Measurements from ENCODE around the gene PDE8B. TPM values are rescaled to one million over a fixed set of nuclear protein-coding genes. Genes with fewer than 3 reads are reported as not detected.

Gene PDE8B
- total RNA-seq, 3 donors from 2014 or later, result 4.9 to 57.1 (median 8.6) TPM

- Histone ChIP-seq H3K4me1 (no peaks in the 10 kb centered on the region), H3K36me3 (no peaks in the 10 kb centered on the region), H3K9me3 (peaks cover 0 to 5% of the 10 kb centered on the region in 2 donors), H3K4me3 (no peak overlapping the region), H3K27ac (no peak overlapping the region), H3K27me3 (no peaks in the 10 kb centered on the region)
- intact Hi-C loops (cut with DNase I; ENCODE audit: low total_unique reads), result no loop called here
- TF ChIP-seq POLR2A (IDR thresholded peaks at IDR 0.05) (no peak), CTCF (IDR thresholded peaks at IDR 0.05) (no peak), POLR2AphosphoS5 (IDR thresholded peaks at IDR 0.05) (no peak)
- DNase-seq (ENCODE audit: low spot score in 2 of 2), result no peak
Measured at GRCh38 chr5:77426670-77427069, 216.2 kb downstream of the PDE8B start.

- H3K9me3 ChIP-seq, result peaks cover 0 to 2% of the 10 kb centered on the region in 2 donors
- no peak overlapping the region for H3K4me3 ChIP-seq
- intact Hi-C loops (cut with DNase I; ENCODE audit: low total_unique reads), result no loop called here
- H3K27ac ChIP-seq, result no peak overlapping the region
- H3K4me1 ChIP-seq, result no peaks in the 10 kb centered on the region
- TF ChIP-seq POLR2AphosphoS5 (IDR thresholded peaks at IDR 0.05) (no peak), CTCF (IDR thresholded peaks at IDR 0.05) (no peak), POLR2A (IDR thresholded peaks at IDR 0.05) (no peak)
- no peaks in the 10 kb centered on the region for H3K36me3 ChIP-seq
- no peak for DNase-seq (ENCODE audit: low spot score in 2 of 2)
- no peaks in the 10 kb centered on the region for H3K27me3 ChIP-seq
Measured at GRCh38 chr5:77427998-77428397, 217.5 kb downstream of the PDE8B start.

- Histone ChIP-seq H3K27ac (peak overlapping the region in 1 of 2 donors; percentile 8), H3K4me3 (no peak overlapping the region), H3K4me1 (no peaks in the 10 kb centered on the region), H3K36me3 (no peaks in the 10 kb centered on the region), H3K27me3 (no peaks in the 10 kb centered on the region), H3K9me3 (no peaks in the 10 kb centered on the region)
- no peak for DNase-seq (ENCODE audit: low spot score in 2 of 2)
- intact Hi-C loops (cut with DNase I; ENCODE audit: low total_unique reads), result no loop called here
- no peak for TF ChIP-seq POLR2AphosphoS5 (IDR thresholded peaks at IDR 0.05)
- TF ChIP-seq CTCF (IDR thresholded peaks at IDR 0.05), result no peak
- TF ChIP-seq POLR2A (IDR thresholded peaks at IDR 0.05), result no peak
Measured at GRCh38 chr5:77428526-77428925, 218.0 kb downstream of the PDE8B start.

GRCh38 chr5:77430726-77431125 is 220.2 kb downstream of the PDE8B start:
- intact Hi-C loops (cut with DNase I; ENCODE audit: low total_unique reads), result no loop called here
- DNase-seq (ENCODE audit: low spot score in 2 of 2), result no peak
- TF ChIP-seq CTCF (IDR thresholded peaks at IDR 0.05) (no peak), POLR2A (IDR thresholded peaks at IDR 0.05) (no peak), POLR2AphosphoS5 (IDR thresholded peaks at IDR 0.05) (no peak)
- H3K9me3 ChIP-seq, result no peaks in the 10 kb centered on the region
- H3K4me1 ChIP-seq, result no peaks in the 10 kb centered on the region
- H3K27me3 ChIP-seq, result no peaks in the 10 kb centered on the region
- no peaks in the 10 kb centered on the region for H3K36me3 ChIP-seq
- H3K27ac ChIP-seq, result no peak overlapping the region
- no peak overlapping the region for H3K4me3 ChIP-seq

- intact Hi-C loops (cut with DNase I; ENCODE audit: low total_unique reads), result no loop called here
- Histone ChIP-seq H3K4me1 (no peaks in the 10 kb centered on the region), H3K4me3 (no peak overlapping the region), H3K36me3 (peaks cover 4% of the 10 kb centered on the region), H3K27ac (no peak overlapping the region), H3K27me3 (no peaks in the 10 kb centered on the region), H3K9me3 (no peaks in the 10 kb centered on the region)
- TF ChIP-seq POLR2A (IDR thresholded peaks at IDR 0.05) (no peak), POLR2AphosphoS5 (IDR thresholded peaks at IDR 0.05) (no peak), CTCF (IDR thresholded peaks at IDR 0.05) (no peak)
- no peak for DNase-seq (ENCODE audit: low spot score in 2 of 2)
Measured at GRCh38 chr5:77431286-77431685, 220.8 kb downstream of the PDE8B start.
